K562 (cell line): ENCODE measurements around the gene COL6A1. TPM values are rescaled to one million over a fixed set of nuclear protein-coding genes. Genes with fewer than 3 reads are reported as not detected.

Experiments
- ATAC-seq: fragments of 200-7000 bp; cut with Tn5 transposase; 3 replicates; pipeline ENCODE4 v1.9.1; 2020; ENCODE audit warnings: moderate library complexity
- BruUV-seq: library from RNA; stranded (reverse); fragments of 400-500 nt; replicated peaks from 2 replicates; lab custom pipeline; 2021; lab: Mats Ljungman, UMichigan
- CTCF ChIA-PET: fragments of 300-600 bp; formaldehyde crosslinking; extraction: SDS; loops from one replicate; lab custom pipeline; 2021; ENCODE audit warnings: low intra/inter-chr PET ratio; lab: Yijun Ruan, JAX
- POLR2A ChIA-PET: fragments of 300-600, 350-650 bp; sonication (Branson Sonifier 250); formaldehyde crosslinking; extraction: SDS; loops from one replicate; lab custom pipeline; 2021; ENCODE audit warnings: antibody characterized with exemption, inconsistent platforms; lab: Yijun Ruan, JAX
- DNase-seq, 4 experiments: peaks; one replicate each; pipeline versions ENCODE4 v3.0.0 to v3.0.0-alpha.2; 2011 to 2018; ENCODE audit warnings: low spot score in 3 of 4, mixed read lengths in 3 of 4; ENCODE audit errors: extremely low read depth in 1 of 4
- FAIRE-seq: peaks from 2 replicates; lab custom pipeline; 2011; peaks lifted over from hg19 to GRCh38; lab: Jason Lieb, UNC
- H2AFZ ChIP-seq: 2 replicates; pipeline ENCODE4 v1.6.0; 2011; ENCODE audit warnings: low read depth, low read length, control low read depth, inconsistent platforms
- H3K27ac ChIP-seq: fragments of 200-600 bp; 3 replicates; pipeline ENCODE4 v1.8.0; 2011; ENCODE audit warnings: low read depth, mild to moderate bottlenecking, control low read depth, inconsistent platforms, low read length, moderate library complexity, mixed read lengths; ENCODE audit errors: extremely low read depth
- H3K27me3 ChIP-seq, 2 experiments: fragments of 300-600 bp in 1 of 2; 2 replicates in 1 of 2; 3 replicates in 1 of 2; pipeline versions ENCODE4 v1.6.0 to v1.8.0; 2011; ENCODE audit warnings: inconsistent platforms in 2 of 2, low read length in 2 of 2, mild to moderate bottlenecking in 1 of 2, mixed read lengths in 1 of 2, moderate library complexity in 1 of 2; ENCODE audit not compliant: control insufficient read depth in 2 of 2, insufficient read depth in 2 of 2
- H3K36me3 ChIP-seq: fragments of 300-600 bp; 3 replicates; pipeline ENCODE4 v1.8.0; 2011; ENCODE audit warnings: mild to moderate bottlenecking, low read length, inconsistent platforms; ENCODE audit not compliant: control insufficient read depth, insufficient read depth
- H3K4me1 ChIP-seq, 2 experiments: fragments of 200-600 bp in 1 of 2; replicated peaks in 1 of 2; 2 replicates in 1 of 2; 3 replicates in 1 of 2; pipeline versions ENCODE4 v1.5.1 to v1.8.0; 2011; ENCODE audit warnings: inconsistent platforms in 2 of 2, low read length in 2 of 2, mild to moderate bottlenecking in 1 of 2, mixed read lengths in 1 of 2, moderate library complexity in 1 of 2; ENCODE audit not compliant: control insufficient read depth in 2 of 2, insufficient read depth in 2 of 2
- H3K4me2 ChIP-seq: 2 replicates; pipeline ENCODE4 v1.6.1; 2011; ENCODE audit warnings: low read length, control low read depth, inconsistent platforms, mixed read lengths; ENCODE audit not compliant: insufficient read depth
- H3K4me3 ChIP-seq: fragments of 200-600 bp; sonication (generic), shearing (Covaris generic); 2 replicates; pipeline ENCODE4 v1.5.1; 2016; ENCODE audit warnings: control low read depth, inconsistent platforms
- H3K79me2 ChIP-seq: fragments of 200-600 bp; 3 replicates; pipeline ENCODE4 v1.8.0; 2011; ENCODE audit warnings: low read length, inconsistent platforms; ENCODE audit not compliant: control insufficient read depth, insufficient read depth
- H3K9ac ChIP-seq, 2 experiments: 2 replicates each; pipeline versions ENCODE4 v1.6.0 to v1.6.1; 2011; ENCODE audit warnings: low read depth in 2 of 2, low read length in 2 of 2, control low read depth in 1 of 2, inconsistent platforms in 1 of 2, mild to moderate bottlenecking in 1 of 2, mixed read lengths in 1 of 2; ENCODE audit not compliant: insufficient read depth in 1 of 2
- H3K9me1 ChIP-seq: one replicate; pipeline ENCODE4 v1.6.0; 2011; ENCODE audit warnings: inconsistent platforms, mild to moderate bottlenecking, low read length, moderate library complexity; ENCODE audit not compliant: control insufficient read depth, insufficient read depth
- H3K9me3 ChIP-seq: replicated peaks from 2 replicates; pipeline ENCODE4 v1.5.1; 2011; ENCODE audit warnings: low read depth, low read length, inconsistent platforms; ENCODE audit not compliant: control insufficient read depth, insufficient read depth
- H4K20me1 ChIP-seq: replicated peaks from 2 replicates; pipeline ENCODE4 v1.6.1; 2011; ENCODE audit warnings: low read length, inconsistent platforms, mixed read lengths; ENCODE audit not compliant: control insufficient read depth, insufficient read depth
- E2F1 ChIP-seq: sonication (generic); formaldehyde crosslinking; IDR thresholded peaks from 2 replicates; pipeline ENCODE4 v1.8.1; 2023; ENCODE audit warnings: mild to moderate bottlenecking, missing genetic modification reagents, moderate library complexity
- HSF4 ChIP-seq: fragments of 250-450 bp; sonication (Bioruptor Pico); IDR thresholded peaks from 2 replicates; pipeline ENCODE4 v2.1.2; 2022; ENCODE audit warnings: mild to moderate bottlenecking, moderate library complexity, borderline replicate concordance
- ILK ChIP-seq: fragments of 450-650 bp; IDR thresholded peaks from 2 replicates; pipeline ENCODE4 v1.6.1; 2016; ENCODE audit warnings: missing genetic modification characterization, low read depth, mild to moderate bottlenecking, missing compliant biosample characterization, moderate library complexity, borderline replicate concordance
- KDM4B ChIP-seq, 2 experiments: fragments of 450-650 bp in 1 of 2; sonication (generic) in 1 of 2; IDR thresholded peaks; 2 replicates each; pipeline ENCODE4 v1.6.1; 2016 to 2017; ENCODE audit warnings: borderline replicate concordance in 2 of 2, antibody characterized with exemption in 1 of 2, low read depth in 1 of 2, mild to moderate bottlenecking in 1 of 2
- MYC ChIP-seq, 2 experiments: fragments of 250-450 bp in 1 of 2; sonication (Bioruptor Pico) in 1 of 2; IDR thresholded peaks; 2 replicates each; pipeline versions ENCODE4 v1.5.1 to v1.6.1; 2012 to 2021; ENCODE audit warnings: low read depth in 2 of 2, borderline replicate concordance in 1 of 2, improper control_type of control experiment in 1 of 2, low read length in 1 of 2, mild to moderate bottlenecking in 1 of 2, moderate library complexity in 1 of 2
- NFYB ChIP-seq: IDR thresholded peaks from 2 replicates; pipeline ENCODE4 v1.6.1; 2011; ENCODE audit warnings: mild to moderate bottlenecking, moderate library complexity; ENCODE audit not compliant: insufficient read length; ENCODE audit errors: extremely low read depth
- PHB2 ChIP-seq: fragments of 450-650 bp; IDR thresholded peaks from 2 replicates; pipeline ENCODE4 v1.6.1; 2017; ENCODE audit warnings: low read depth
- POLR3A ChIP-seq: IDR thresholded peaks from 2 replicates; pipeline ENCODE4 v1.6.1; 2011; ENCODE audit warnings: borderline replicate concordance, mild to moderate bottlenecking, moderate library complexity; ENCODE audit not compliant: insufficient read length, insufficient read depth; ENCODE audit errors: extremely low read depth
- PPARD ChIP-seq: fragments of 250-450 bp; sonication (Bioruptor Pico); IDR thresholded peaks from 2 replicates; pipeline ENCODE4 v1.8.0; 2022; ENCODE audit warnings: inconsistent platforms, mild to moderate bottlenecking, moderate library complexity
- SMAD2 ChIP-seq: fragments of 150-350 bp; IDR thresholded peaks from 2 replicates; pipeline ENCODE4 v1.6.1; 2014; ENCODE audit warnings: low read depth, mild to moderate bottlenecking, low read length
- SOX6 ChIP-seq: fragments of 450-650 bp; IDR thresholded peaks from 2 replicates; pipeline ENCODE4 v1.6.1; 2014; ENCODE audit warnings: mild to moderate bottlenecking
- TAF1 ChIP-seq: IDR thresholded peaks from 2 replicates; pipeline ENCODE4 v1.6.1; 2011; ENCODE audit warnings: mild to moderate bottlenecking, low read length, moderate library complexity; ENCODE audit not compliant: insufficient read depth, control insufficient read depth, severe bottlenecking; ENCODE audit errors: extremely low read depth
- ZBTB11 ChIP-seq, 3 experiments: fragments of 200-800 bp in 1 of 3; fragments of 250-450 bp in 1 of 3; fragments of 450-650 bp in 1 of 3; sonication (Bioruptor Pico) in 1 of 3; sonication (Bioruptor generic) in 1 of 3; formaldehyde crosslinking in 1 of 3; IDR thresholded peaks; 2 replicates each; pipeline versions ENCODE4 v1.6.1 to v1.8.0; 2016 to 2022; ENCODE audit warnings: mild to moderate bottlenecking in 2 of 3, missing genetic modification characterization in 2 of 3, missing compliant biosample characterization in 1 of 3, moderate library complexity in 1 of 3
- ZBTB2 ChIP-seq: fragments of 450-650 bp; IDR thresholded peaks from 2 replicates; pipeline ENCODE4 v1.6.1; 2016; ENCODE audit warnings: antibody characterized with exemption
- ZKSCAN3 ChIP-seq: fragments of 250-450 bp; sonication (Bioruptor Pico); IDR thresholded peaks from 2 replicates; pipeline ENCODE4 v1.4.0; 2020
- ZNF175 ChIP-seq: fragments of 200-800 bp; sonication (Bioruptor generic); IDR thresholded peaks from 2 replicates; pipeline ENCODE4 v1.6.1; 2016; ENCODE audit warnings: low read depth, mild to moderate bottlenecking, missing genetic modification characterization, missing compliant biosample characterization
- WGBS: fragments of 100-300 bp; shearing (Covaris generic); methylation state at CpG from one replicate; pipeline ENCODE4 v1.1.6; 2016; ENCODE audit warnings: low coverage, mixed read lengths; ENCODE audit not compliant: insufficient coverage; ENCODE audit errors: missing lambda C conversion rate; 5-methylcytosine and 5-hydroxymethylcytosine counted together
- in situ Hi-C: fragments of 300-500 bp; cut with MboI; formaldehyde crosslinking; loops from 4 replicates; pipeline ENCODE4 v1.15.0; 2018; ENCODE audit warnings: inconsistent platforms, mixed read lengths
- intact Hi-C: fragments of 100-400 bp; cut with micrococcal nuclease; formaldehyde crosslinking; loops from 2 replicates; pipeline ENCODE4 v1.14.2; 2022
- polyA plus RNA-seq, 8 experiments: library from polyadenylated mRNA; depleted of rRNA in 4 of 8; stranded (reverse) in 5 of 8; unstranded in 3 of 8; fragments of >200 nt; fragmentation: Nextera tagmentation in 2 of 8; fragmentation: Illumina TruSeq in 1 of 8; extraction: Ambion mirVana in 2 of 8; extraction: Trizol in 1 of 8; gene quantifications; 2 replicates each; pipeline versions ENCODE4 v1.2.1 to v1.2.3, GENCODE V29; 2011 to 2014; ENCODE audit warnings: inconsistent platforms in 1 of 8, missing spikeins in 1 of 8
- total RNA-seq, 7 experiments: library from RNA; depleted of rRNA in 6 of 7; stranded (reverse); fragments of >200 nt in 6 of 7; fragmentation: Illumina TruSeq in 2 of 7; extraction: Trizol in 2 of 7; gene quantifications; 2 replicates each; pipeline versions ENCODE4 v1.2.1 to v1.2.3, GENCODE V29; 2011 to 2021; ENCODE audit warnings: low replicate concordance in 1 of 7

Gene COL6A1
- total and polyA plus RNA-seq, 9 of the 15 experiments (the other 6 are each of a cell fraction or from before 2014, with no cell fraction given): 0.07 to 1.3 (median 0.14) TPM; not detected in 3

GRCh38 chr21:46024141-46024540, 42.6 kb downstream of the COL6A1 start:
- intact Hi-C loops: no loop called here

More at GRCh38 chr21:46024141-46024540, 42.6 kb downstream of the COL6A1 start:
- ChIA-PET CTCF (no interaction called here), POLR2A (no interaction called here)
- H4K20me1 ChIP-seq: no peaks in the 10 kb centered on the region
- no peak for ATAC-seq
- TF ChIP-seq PPARD (CRISPR knock-in tag) (no peak), HSF4 (CRISPR knock-in tag) (no peak), ILK (tag) (no peak), KDM4B (IDR thresholded peaks at IDR 0.05; ENCODE audit: borderline replicate concordance in 2 of 2, low read depth in 1 of 2) (no peak), ZKSCAN3 (CRISPR knock-in tag) (no peak), SMAD2 (no peak), SOX6 (no peak), POLR3A (no peak), TAF1 (no peak), MYC (IDR thresholded peaks at IDR 0.05; ENCODE audit: low read depth, low read length) (no peak), MYC (CRISPR knock-in tag; IDR thresholded peaks at IDR 0.05; ENCODE audit: borderline replicate concordance, low read depth) (no peak), PHB2 (no peak), ZBTB11 (CRISPR knock-in tag; IDR thresholded peaks at IDR 0.05) (no peak), NFYB (no peak), E2F1 (CRISPR knock-in tag) (no peak), ZBTB2 (no peak), ZNF175 (no peak)
- no peaks in the 10 kb centered on the region for H3K36me3 ChIP-seq
- H3K9me3 ChIP-seq: 0 out of 2 replicates have a peak, but pooled peaks cover under 1% of the 10 kb centered on the region
- in situ Hi-C loops: no loop called here
- peaks cover 6% of the 10 kb centered on the region for H3K9me1 ChIP-seq
- no peak for DNase-seq
- peaks cover 0 to 9% of the 10 kb centered on the region in 2 experiments; a peak in 3 of 5 replicates for H3K27me3 ChIP-seq
- FAIRE-seq: no peak
- BruUV-seq: no TSS peak
- no peak overlapping the region for H3K9ac ChIP-seq
- H3K79me2 ChIP-seq: no peaks in the 10 kb centered on the region
- H2AFZ ChIP-seq: no peak overlapping the region
- no peak overlapping the region for H3K4me3 ChIP-seq
- WGBS: 2% methylated on average over 3 of the region's 3 CpGs
- H3K4me2 ChIP-seq: no peak overlapping the region
- peaks cover 0 to 13% of the 10 kb centered on the region in 2 experiments; a peak in 3 of 5 replicates for H3K4me1 ChIP-seq
- no peak overlapping the region for H3K27ac ChIP-seq
